GM19463 (cell line): ENCODE measurements around the gene TRPC5OS.

Experiments
- ATAC-seq: cut with Tn5 transposase; IDR thresholded peaks from one replicate; pipeline ENCODE4 v1.9.1; 2021; ENCODE audit warnings: mild to moderate bottlenecking, moderate library complexity; ENCODE audit not compliant: unreplicated experiment

Gene TRPC5OS

DNA sequence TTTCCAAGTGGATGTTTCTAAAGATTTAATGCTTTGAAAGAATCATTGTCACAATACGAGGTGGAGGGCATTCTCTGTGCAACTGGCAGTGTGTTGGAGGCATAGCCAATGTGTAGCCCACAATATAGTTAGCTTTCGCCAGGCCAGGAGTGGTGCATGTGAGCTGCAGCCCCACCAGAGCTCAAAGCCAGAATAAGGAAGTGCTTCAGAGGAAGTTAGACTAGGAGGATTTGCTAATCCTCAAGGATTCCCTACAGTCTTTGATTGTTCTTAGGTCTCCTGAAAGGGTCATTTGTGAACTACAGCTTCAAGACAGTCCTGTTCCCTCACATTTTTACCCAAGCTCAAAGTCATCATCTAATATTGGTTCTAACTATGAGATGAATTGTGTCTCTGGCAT is 16.4 kb downstream of the TRPC5OS start:
- no peak for ATAC-seq

DNA sequence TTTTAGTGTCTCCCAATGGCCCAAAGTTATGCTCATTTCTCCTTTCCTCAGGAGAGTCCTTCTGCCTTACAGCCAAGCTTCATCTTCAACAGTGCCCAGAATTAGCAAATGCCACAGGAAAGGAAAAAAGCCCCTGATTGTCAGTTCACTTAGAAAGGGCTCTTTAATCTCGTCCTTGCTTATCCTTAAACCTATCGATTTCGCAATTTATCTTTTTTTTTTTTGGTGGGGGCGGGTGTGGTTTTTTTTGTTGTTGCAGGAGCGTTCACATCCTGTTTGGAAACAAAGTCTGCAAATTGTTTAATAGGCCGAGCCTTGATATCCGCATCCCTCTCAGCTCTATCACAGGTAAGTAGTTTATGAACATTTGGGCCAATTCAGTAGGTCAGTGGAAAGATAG is 20.2 kb downstream of the TRPC5OS start:
- no peak for ATAC-seq

DNA sequence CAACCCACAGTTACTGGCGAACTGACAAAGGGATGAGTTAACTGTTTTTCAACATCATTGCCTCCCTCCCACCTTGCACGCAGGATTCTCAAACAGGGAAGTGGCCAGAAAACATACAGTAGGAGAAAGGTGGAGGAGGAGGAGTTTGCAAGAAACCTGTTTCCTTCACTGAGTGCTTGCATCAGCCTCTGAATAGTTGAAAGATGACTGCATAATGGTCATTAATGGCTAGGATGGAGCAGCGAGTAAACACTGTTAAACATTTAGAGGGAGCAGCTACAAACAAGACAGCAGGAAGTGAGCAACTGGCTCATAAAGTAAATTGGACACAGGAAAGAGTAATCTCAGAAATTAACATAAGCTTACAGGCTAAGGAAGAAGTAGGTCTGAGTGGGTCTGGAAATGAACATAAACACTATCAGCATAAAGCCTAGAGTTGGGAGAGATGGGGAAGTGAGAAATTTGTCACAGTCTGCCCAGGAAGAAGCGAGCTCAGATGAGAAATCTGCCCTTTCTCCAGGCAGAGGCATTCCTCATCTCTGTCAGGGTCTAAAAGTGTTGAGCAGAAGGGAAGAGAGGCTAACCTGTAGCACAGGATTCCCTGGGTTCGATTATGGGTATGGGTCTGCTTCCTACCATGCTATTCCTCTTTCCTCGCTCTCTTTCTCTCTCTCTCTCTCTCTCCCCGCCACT is 38.6 kb downstream of the TRPC5OS start:
- no peak for ATAC-seq

DNA sequence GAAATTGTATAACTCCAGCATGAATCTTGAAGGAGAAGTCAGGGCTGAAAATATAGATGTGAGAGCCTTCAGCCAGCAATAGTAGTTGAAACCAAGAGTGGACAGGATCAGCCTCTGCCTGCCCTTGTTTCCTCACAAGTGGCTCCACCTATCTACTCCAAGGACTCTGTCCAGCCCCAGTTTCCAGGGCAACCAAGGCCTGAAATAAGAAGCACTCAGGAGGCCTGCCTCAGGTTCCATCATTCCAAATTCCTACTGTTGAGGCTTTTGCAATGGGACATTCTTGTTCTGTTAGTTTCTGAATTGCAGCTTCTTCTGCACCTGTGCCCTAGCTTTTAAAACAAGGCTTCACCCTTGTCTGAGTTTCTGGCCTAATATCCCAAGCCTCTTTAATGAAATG is 41.6 kb downstream of the TRPC5OS start:
- no peak for ATAC-seq

DNA sequence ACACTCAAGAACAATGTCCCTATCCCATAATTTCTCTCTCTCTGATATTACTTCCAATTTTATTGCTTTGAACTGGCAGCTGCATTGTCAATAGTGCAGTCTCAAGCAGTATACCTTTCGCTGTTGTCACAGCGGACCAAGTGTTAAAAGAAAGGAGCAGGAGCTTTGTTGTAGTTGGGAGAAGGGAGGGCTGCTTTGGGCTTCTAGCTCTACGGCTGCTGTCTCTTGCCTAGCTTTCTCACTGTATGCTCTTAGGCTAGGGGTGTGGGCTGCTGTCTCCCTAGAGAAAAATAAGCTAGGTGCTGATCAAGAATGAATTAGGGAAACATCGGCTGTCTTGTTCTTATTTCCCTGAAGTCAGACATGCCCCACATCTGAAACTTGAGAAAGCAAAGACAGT is 52.5 kb downstream of the TRPC5OS start:
- ATAC-seq: no peak
